Neuronal stem cell (in vitro differentiated cells): ENCODE measurements around the gene GALNT15.

Experiments used
- DNase-seq: peaks from one replicate; pipeline ENCODE4 v3.0.0-alpha.2; 2013; ENCODE audit warnings: low spot score
- H2AFZ ChIP-seq: one replicate; pipeline ENCODE4 v1.6.1; 2013; ENCODE audit warnings: mild to moderate bottlenecking, low read length, inconsistent platforms
- H2AK5ac ChIP-seq: 2 replicates; pipeline ENCODE4 v1.6.1; 2013; ENCODE audit warnings: low read depth, mild to moderate bottlenecking, inconsistent platforms, low read length, moderate library complexity, mixed read lengths
- H2BK120ac ChIP-seq: 2 replicates; pipeline ENCODE4 v1.6.1; 2013; ENCODE audit warnings: low read depth, mild to moderate bottlenecking, inconsistent platforms, low read length, moderate library complexity, mixed read lengths
- H2BK12ac ChIP-seq: one replicate; pipeline ENCODE4 v1.6.1; 2013; ENCODE audit warnings: low read length, inconsistent platforms
- H2BK15ac ChIP-seq: 2 replicates; pipeline ENCODE4 v1.6.1; 2013; ENCODE audit warnings: mild to moderate bottlenecking, low read length, inconsistent platforms, mixed read lengths
- H2BK5ac ChIP-seq: one replicate; pipeline ENCODE4 v1.6.1; 2013; ENCODE audit warnings: inconsistent platforms, mild to moderate bottlenecking, low read length, moderate library complexity
- H3K14ac ChIP-seq: one replicate; pipeline ENCODE4 v1.6.1; 2013; ENCODE audit warnings: low read length, inconsistent platforms
- H3K18ac ChIP-seq: 2 replicates; pipeline ENCODE4 v1.6.1; 2013; ENCODE audit warnings: low read length, inconsistent platforms
- H3K23ac ChIP-seq: 2 replicates; pipeline ENCODE4 v1.6.1; 2013; ENCODE audit warnings: low read depth, mild to moderate bottlenecking, mixed read lengths, low read length, inconsistent platforms; ENCODE audit not compliant: poor library complexity
- H3K27ac ChIP-seq: replicated peaks from 3 replicates; pipeline ENCODE4 v1.5.1; 2013; ENCODE audit warnings: low read length, inconsistent platforms
- H3K27me3 ChIP-seq, 3 experiments: 2 replicates each; pipeline ENCODE4 v1.6.1; 2013; ENCODE audit warnings: low read length in 3 of 3, mild to moderate bottlenecking in 2 of 3, inconsistent platforms in 1 of 3, low read depth in 1 of 3, mixed read lengths in 1 of 3, moderate library complexity in 1 of 3; ENCODE audit not compliant: control insufficient read depth in 3 of 3, insufficient read depth in 3 of 3
- H3K36me3 ChIP-seq, 2 donors: replicated peaks in 1 of 2; 2 replicates each; pipeline ENCODE4 v1.6.1; 2013; ENCODE audit warnings: low read length in 2 of 2; ENCODE audit not compliant: control insufficient read depth in 2 of 2, insufficient read depth in 2 of 2
- H3K4ac ChIP-seq: 2 replicates; pipeline ENCODE4 v1.6.1; 2013; ENCODE audit warnings: inconsistent platforms, mild to moderate bottlenecking, low read length, moderate library complexity
- H3K4me1 ChIP-seq, 2 donors: 1 replicate in 1 of 2; 2 replicates in 1 of 2; pipeline ENCODE4 v1.6.1; 2013; ENCODE audit warnings: low read length in 2 of 2, low read depth in 1 of 2; ENCODE audit not compliant: control insufficient read depth in 2 of 2, insufficient read depth in 1 of 2
- H3K4me2 ChIP-seq: one replicate; pipeline ENCODE4 v1.6.1; 2013; ENCODE audit warnings: mild to moderate bottlenecking, low read length, inconsistent platforms; ENCODE audit not compliant: insufficient read depth, poor library complexity, severe bottlenecking
- H3K4me3 ChIP-seq, 2 donors: 2 replicates each; pipeline ENCODE4 v1.5.1; 2013; ENCODE audit warnings: low read length in 2 of 2, mild to moderate bottlenecking in 2 of 2, inconsistent platforms in 1 of 2, moderate library complexity in 1 of 2
- H3K79me1 ChIP-seq: one replicate; pipeline ENCODE4 v1.6.1; 2013; ENCODE audit warnings: low read depth, mild to moderate bottlenecking, inconsistent platforms, low read length, moderate library complexity
- H3K9ac ChIP-seq: one replicate; pipeline ENCODE4 v1.6.1; 2013; ENCODE audit warnings: mild to moderate bottlenecking, low read depth, low read length, inconsistent platforms; ENCODE audit not compliant: poor library complexity
- H3K9me3 ChIP-seq, 2 donors: replicated peaks in 1 of 2; 2 replicates each; pipeline versions ENCODE3 to v1.6.1; 2013; ENCODE audit warnings: low read length in 2 of 2, mild to moderate bottlenecking in 2 of 2, inconsistent platforms in 1 of 2, low read depth in 1 of 2, mixed read lengths in 1 of 2, moderate library complexity in 1 of 2; ENCODE audit not compliant: control insufficient read depth in 2 of 2, insufficient read depth in 1 of 2
- H4K8ac ChIP-seq: one replicate; pipeline ENCODE4 v1.6.1; 2013; ENCODE audit warnings: low read depth, mild to moderate bottlenecking, inconsistent platforms, low read length, moderate library complexity
- H4K91ac ChIP-seq: one replicate; pipeline ENCODE4 v1.6.1; 2013; ENCODE audit warnings: low read length, low read depth, mild to moderate bottlenecking, inconsistent platforms; ENCODE audit not compliant: poor library complexity
- WGBS, 2 donors: extraction: QIAGEN DNeasy Blood & Tissue Kit; methylation state at CpG; one replicate each; pipeline ENCODE4 v1.1.7; 2013; ENCODE audit warnings: missing lambda C conversion rate in 2 of 2, mixed read lengths in 1 of 2; ENCODE audit not compliant: insufficient read length in 2 of 2, insufficient replicate concordance in 1 of 2; ENCODE audit errors: extremely low coverage in 2 of 2; 5-methylcytosine and 5-hydroxymethylcytosine counted together

Gene GALNT15

GRCh38 chr3:16266714-16267113 is 92.2 kb downstream of the GALNT15 start:
- H3K27me3 ChIP-seq: no peaks in the 10 kb centered on the region
- H2AFZ ChIP-seq: no peak overlapping the region
- DNase-seq: no peak
- no peak overlapping the region for H2BK120ac ChIP-seq
- no peak overlapping the region for H4K8ac ChIP-seq
- no peak overlapping the region for H3K4ac ChIP-seq
- no peak overlapping the region for H2BK15ac ChIP-seq
- H3K27ac ChIP-seq: no peak overlapping the region
- H3K23ac ChIP-seq: no peak overlapping the region
- H2BK12ac ChIP-seq: no peak overlapping the region
- no peak overlapping the region for H3K18ac ChIP-seq
- H3K9me3 ChIP-seq: no peaks in the 10 kb centered on the region
- H2AK5ac ChIP-seq: no peak overlapping the region
- peaks cover 2 to 3% of the 10 kb centered on the region in 2 donors for H3K4me1 ChIP-seq
- peaks cover 7% of the 10 kb centered on the region for H3K79me1 ChIP-seq
- no peak overlapping the region for H3K9ac ChIP-seq
- no peak overlapping the region for H3K4me3 ChIP-seq
- WGBS, 2 donors: no CpG with 5 or more reads among the region's 3 CpGs
- H3K36me3 ChIP-seq: peaks cover 3 to 31% of the 10 kb centered on the region in 2 donors
- H2BK5ac ChIP-seq: no peak overlapping the region
- no peak overlapping the region for H3K4me2 ChIP-seq
- no peak overlapping the region for H4K91ac ChIP-seq
- H3K14ac ChIP-seq: no peak overlapping the region

- Histone ChIP-seq H3K27me3 (no peaks in the 10 kb centered on the region), H3K36me3 (peaks cover 5 to 64% of the 10 kb centered on the region in 2 donors), H2BK120ac (no peak overlapping the region), H3K27ac (no peak overlapping the region), H2AFZ (no peak overlapping the region), H3K18ac (no peak overlapping the region), H2BK15ac (no peak overlapping the region), H4K8ac (no peak overlapping the region), H3K4me2 (no peak overlapping the region), H3K4ac (no peak overlapping the region), H2AK5ac (no peak overlapping the region), H3K23ac (no peak overlapping the region), H3K4me1 (peaks cover 0 to 2% of the 10 kb centered on the region in 2 donors), H2BK12ac (no peak overlapping the region), H3K14ac (no peak overlapping the region), H3K9ac (no peak overlapping the region), H3K4me3 (no peak overlapping the region), H3K79me1 (no peaks in the 10 kb centered on the region), H4K91ac (no peak overlapping the region), H3K9me3 (no peaks in the 10 kb centered on the region), H2BK5ac (no peak overlapping the region)
- no peak for DNase-seq
- no CpG with 5 or more reads among the region's 10 CpGs for WGBS, 2 donors
Measured at GRCh38 chr3:16270855-16271254, 96.4 kb downstream of the GALNT15 start.

GRCh38 chr3:16272588-16272987 is 98.1 kb downstream of the GALNT15 start:
- no peak overlapping the region for H2AK5ac ChIP-seq

GRCh38 chr3:16273867-16274266 is 99.4 kb downstream of the GALNT15 start:
- H2AFZ ChIP-seq: no peak overlapping the region
- H3K18ac ChIP-seq: no peak overlapping the region
- no peak overlapping the region for H2BK5ac ChIP-seq
- H3K4me3 ChIP-seq: no peak overlapping the region
- no peaks in the 10 kb centered on the region for H3K9me3 ChIP-seq
- no peak overlapping the region for H2BK12ac ChIP-seq
- H3K9ac ChIP-seq: no peak overlapping the region
- H3K79me1 ChIP-seq: no peaks in the 10 kb centered on the region
- H3K23ac ChIP-seq: no peak overlapping the region
- no peak overlapping the region for H3K4ac ChIP-seq
- DNase-seq: no peak
- no peak overlapping the region for H3K4me2 ChIP-seq
- no peak overlapping the region for H2BK120ac ChIP-seq
- H2AK5ac ChIP-seq: no peak overlapping the region
- no peak overlapping the region for H4K8ac ChIP-seq
- H3K4me1 ChIP-seq: no peaks in the 10 kb centered on the region
- no peak overlapping the region for H3K14ac ChIP-seq
- H2BK15ac ChIP-seq: no peak overlapping the region
- H3K36me3 ChIP-seq: peaks cover 10 to 78% of the 10 kb centered on the region in 2 donors
- no peaks in the 10 kb centered on the region for H3K27me3 ChIP-seq
- H4K91ac ChIP-seq: no peak overlapping the region
- WGBS, 2 donors: no CpG with 5 or more reads among the region's 2 CpGs
- no peak overlapping the region for H3K27ac ChIP-seq

More at GRCh38 chr3:16272588-16272987, 98.1 kb downstream of the GALNT15 start:
- Histone ChIP-seq H2BK12ac (no peak overlapping the region), H2AFZ (no peak overlapping the region), H3K79me1 (no peaks in the 10 kb centered on the region), H3K23ac (no peak overlapping the region), H2BK15ac (no peak overlapping the region), H3K18ac (no peak overlapping the region), H3K4me2 (no peak overlapping the region), H3K27ac (no peak overlapping the region), H3K4me3 (no peak overlapping the region), H3K36me3 (peaks cover 8 to 70% of the 10 kb centered on the region in 2 donors), H4K91ac (no peak overlapping the region), H4K8ac (no peak overlapping the region), H3K4ac (no peak overlapping the region), H3K4me1 (no peaks in the 10 kb centered on the region), H3K9me3 (no peaks in the 10 kb centered on the region), H3K9ac (no peak overlapping the region), H2BK5ac (no peak overlapping the region), H3K27me3 (no peaks in the 10 kb centered on the region), H3K14ac (no peak overlapping the region), H2BK120ac (no peak overlapping the region)
- no peak for DNase-seq
- WGBS, 2 donors: no CpG with 5 or more reads among the region's 1 CpG
